GM08714 (cell line): ENCODE data around the gene NUDT13.

Experiments
- H3K4me3 ChIP-seq: fragments of 200-500 bp; sonication (Bioruptor generic); 2 replicates; pipeline ENCODE4 v1.5.1; 2014; ENCODE audit warnings: mild to moderate bottlenecking, low read length, inconsistent platforms
- ZNF274 ChIP-seq: IDR thresholded peaks from 2 replicates; pipeline ENCODE4 v1.6.1; 2012; ENCODE audit warnings: mild to moderate bottlenecking, low read depth, low read length

NUDT13 gene

DNA sequence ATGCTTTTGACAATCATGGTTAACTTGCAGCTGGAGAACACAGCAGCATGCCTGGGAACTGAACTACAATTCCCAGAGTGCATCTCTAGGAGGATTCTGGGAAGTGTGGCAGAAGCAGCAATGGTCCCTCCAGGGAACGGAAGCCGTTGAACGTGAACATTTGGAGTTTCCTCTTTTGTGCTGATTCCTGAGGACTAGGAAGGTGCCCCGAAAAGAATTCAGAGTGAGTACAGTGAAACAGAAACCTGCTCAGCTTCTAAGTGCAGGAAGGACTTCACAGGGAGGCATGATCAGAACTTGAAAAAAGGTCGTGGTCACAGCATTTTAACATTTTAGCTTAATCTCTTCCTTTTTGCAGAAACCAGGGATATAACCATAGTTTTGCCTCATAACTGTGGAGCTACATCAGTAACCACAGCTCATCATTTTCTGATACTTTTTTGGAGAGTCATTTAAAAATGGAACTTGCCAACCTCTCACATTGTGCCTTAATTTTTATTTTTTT, at the start of gene NUDT13:
Gene NUDT13 (plus strand): TSS at position 111 of the 505 bp plus-strand sequence. CDS start 3,911 bp downstream, outside the sequence.
- TF ChIP-seq ZNF274, result no peak
- peak within 1 kb of the TSS; percentile 86 for H3K4me3 ChIP-seq

DNA sequence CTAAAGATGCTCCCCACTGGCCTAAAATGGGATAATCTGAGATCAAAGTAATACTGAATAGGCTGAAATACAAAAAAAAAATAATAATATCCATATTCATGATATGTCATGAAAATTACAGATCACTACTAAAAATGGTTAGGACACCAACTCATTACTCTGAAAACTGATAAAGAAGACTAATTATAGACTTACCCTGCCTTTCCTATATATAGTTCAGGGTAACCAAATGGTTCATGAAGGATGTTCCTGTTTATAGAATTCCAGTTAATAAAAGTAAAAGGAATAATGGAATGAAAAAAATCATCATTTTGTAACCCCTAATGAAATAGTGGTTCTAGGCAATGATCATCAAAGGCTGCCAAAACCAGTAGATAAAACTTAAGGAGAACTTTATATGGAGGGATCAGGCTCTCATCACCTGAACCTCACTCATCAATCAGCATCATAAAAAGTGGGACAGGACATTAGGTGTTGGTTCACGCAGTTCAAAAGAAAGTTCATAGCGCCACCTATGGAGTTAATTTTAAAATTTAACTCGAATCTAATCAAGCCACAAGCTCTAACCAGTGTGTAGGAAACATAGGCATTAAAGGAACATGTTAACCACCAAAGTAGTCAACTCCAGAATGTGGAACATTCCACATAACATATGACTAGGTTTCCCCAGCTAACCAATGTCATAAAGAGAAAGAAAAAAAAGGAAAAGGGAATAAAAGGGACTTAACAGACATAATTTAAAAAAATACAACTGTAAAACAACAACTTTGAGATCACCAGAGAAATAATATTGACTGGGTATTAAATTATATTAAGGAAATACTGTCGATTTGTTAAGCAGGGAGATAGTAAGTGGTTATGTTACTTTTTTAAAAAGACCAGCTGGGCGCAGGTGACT, 49.3 kb upstream of the NUDT13 start:
- TF ChIP-seq ZNF274, result no peak
- no peak overlapping the region for H3K4me3 ChIP-seq

DNA sequence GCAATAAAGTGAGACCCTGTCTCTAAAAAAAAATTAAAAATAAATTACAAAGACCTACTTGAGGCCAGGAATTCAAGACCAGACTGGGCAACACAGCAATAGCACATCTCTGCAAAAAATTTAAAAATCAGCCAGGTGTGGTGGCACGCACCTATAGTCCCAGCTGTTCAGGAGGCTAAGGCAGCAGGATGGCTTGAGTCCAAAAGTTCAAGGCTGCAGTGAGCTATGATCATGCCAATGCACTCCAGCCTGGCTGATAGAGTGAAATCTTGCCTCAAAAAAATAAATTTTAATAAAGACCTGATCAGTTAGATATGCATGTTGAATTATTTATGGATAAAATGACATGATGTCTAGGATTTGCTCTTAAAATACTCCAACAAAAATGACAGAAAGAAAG, 48.5 kb upstream of the NUDT13 start:
- no peak overlapping the region for H3K4me3 ChIP-seq
- TF ChIP-seq ZNF274, result no peak

DNA sequence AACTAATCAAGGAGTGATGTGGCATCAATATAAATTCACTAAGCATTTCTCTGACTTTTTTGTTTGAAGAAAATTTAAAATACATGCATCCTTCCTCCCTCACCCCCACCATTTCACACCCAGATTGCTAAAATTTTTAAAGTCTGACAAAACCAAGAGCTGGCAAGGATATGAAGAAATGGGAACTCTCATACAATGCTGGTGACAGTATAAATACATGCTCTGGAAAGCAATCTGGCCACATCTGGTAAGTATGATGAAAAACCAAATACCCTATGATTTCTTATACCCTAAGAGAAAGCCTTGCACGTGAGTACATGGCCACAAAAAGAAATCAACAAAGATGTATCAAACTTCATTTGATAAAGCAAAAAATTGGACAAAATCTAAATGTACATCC, 44.8 kb upstream of the NUDT13 start:
- TF ChIP-seq ZNF274, result no peak
- no peak overlapping the region for H3K4me3 ChIP-seq

DNA sequence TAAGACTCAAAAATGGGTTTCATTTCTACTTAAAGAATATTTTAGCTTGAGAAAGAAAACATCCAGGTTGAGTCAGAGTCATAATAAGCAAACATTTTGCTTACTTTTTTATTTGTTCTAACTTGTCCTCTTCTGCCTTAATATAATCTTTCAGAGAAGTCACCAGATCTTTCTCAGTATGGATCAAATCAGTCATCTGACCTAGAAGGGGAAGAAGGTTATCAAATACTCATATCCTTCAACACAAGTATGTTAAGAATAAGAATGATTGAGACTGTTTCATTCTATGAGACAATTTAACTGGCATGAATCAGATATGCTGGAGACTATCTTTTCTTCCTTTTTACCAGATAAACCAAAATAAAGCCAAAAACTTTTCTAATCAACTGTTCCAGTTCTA, 36.6 kb upstream of the NUDT13 start:
- no peak for TF ChIP-seq ZNF274
- H3K4me3 ChIP-seq, result no peak overlapping the region

DNA sequence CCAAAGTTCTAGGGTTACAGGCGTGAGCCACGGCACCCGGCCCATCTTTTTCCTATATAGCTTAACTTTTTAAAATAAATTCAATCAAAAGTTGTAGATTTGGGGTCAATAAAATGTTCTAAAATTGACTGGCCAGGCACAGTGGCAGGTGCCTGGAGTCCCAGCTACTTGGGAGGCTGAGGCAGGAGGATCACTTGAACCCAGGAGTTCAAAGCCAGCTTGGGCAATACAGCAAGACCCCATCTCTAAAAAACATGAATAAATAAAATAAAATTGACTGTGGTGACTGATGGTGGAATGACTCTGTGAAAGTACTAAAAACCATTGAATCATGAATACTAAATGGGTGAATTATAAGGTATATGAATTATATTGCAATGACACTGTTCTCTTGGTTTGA, 34.4 kb upstream of the NUDT13 start:
- no peak overlapping the region for H3K4me3 ChIP-seq
- no peak for TF ChIP-seq ZNF274

DNA sequence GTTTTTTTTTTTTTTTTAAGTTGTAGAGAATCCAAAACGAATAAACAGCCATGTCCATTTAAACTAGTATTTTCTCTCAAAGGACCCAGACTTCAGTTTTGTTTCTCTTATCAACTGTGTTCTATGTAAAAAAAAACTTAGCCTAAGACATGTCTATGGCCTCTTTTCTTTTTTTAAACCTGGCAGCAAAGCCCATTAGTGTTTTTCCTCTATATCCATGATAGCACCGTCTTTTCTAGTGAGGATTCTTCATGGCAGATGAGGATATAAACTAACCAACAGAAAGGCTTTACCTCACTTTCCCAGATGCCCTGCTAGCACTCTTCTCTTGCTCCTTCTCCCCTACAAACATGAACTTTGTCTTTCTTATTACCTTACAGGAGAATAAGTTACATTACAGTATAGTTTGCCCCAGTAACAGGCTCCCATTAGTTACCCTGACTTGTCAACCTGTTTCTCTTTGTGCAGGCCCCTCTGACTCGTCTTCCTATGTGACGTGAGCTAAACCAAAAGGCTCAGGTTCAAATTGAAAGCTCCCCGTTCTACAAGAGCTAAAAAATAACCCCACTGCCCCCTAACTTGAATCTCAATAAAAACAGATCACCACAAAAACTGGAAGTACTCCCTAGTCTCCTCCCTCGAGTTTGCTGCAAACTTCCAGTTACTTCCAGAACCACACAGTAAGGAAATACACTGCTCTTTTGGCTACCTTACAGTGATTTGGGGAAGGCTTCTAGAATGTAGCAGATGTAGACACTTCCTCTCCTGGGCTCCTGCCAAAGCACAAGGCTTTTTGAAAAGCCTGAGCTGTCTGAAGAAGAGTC, 33.7 kb upstream of the NUDT13 start:
- TF ChIP-seq ZNF274, result no peak
- peak overlapping the region; percentile 46; the same call in 1 of the 2 replicates for H3K4me3 ChIP-seq

DNA sequence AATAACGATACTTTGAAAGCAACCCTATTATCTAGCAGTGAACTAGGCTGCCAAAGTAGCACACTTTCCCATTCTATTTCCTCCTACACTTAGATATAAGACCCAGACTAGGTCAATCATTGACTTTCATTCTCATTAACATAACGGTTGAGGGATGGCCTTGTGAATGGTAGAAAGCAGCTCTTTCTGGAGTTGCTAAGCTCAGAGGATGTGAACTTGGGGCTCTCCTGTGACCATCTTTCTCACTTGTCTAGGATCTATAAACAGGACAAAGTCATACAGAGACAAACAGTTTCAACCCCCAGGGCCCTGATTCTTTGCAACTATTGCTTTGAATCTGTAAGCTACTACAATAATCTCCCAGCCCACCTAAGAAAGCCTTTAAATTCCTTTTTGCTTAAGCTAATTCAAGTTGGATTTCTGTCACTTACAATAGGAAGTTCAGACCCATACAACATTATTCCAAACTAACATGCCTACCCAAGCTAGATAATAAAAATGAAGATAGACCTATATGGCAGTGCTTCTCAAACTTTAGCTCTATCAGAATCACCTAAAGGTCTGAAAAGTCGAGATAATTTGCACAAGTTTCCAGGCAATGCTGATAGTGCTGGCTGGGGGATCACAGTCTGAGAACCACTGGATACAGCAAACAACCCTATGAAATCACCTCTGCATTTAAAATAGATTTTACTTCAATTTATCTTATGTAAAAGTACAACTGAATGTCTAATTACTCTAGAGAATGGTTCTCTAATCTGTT, 30.3 kb upstream of the NUDT13 start:
- H3K4me3 ChIP-seq, result no peak overlapping the region; the same call in 1 of the 2 replicates
- no peak for TF ChIP-seq ZNF274

DNA sequence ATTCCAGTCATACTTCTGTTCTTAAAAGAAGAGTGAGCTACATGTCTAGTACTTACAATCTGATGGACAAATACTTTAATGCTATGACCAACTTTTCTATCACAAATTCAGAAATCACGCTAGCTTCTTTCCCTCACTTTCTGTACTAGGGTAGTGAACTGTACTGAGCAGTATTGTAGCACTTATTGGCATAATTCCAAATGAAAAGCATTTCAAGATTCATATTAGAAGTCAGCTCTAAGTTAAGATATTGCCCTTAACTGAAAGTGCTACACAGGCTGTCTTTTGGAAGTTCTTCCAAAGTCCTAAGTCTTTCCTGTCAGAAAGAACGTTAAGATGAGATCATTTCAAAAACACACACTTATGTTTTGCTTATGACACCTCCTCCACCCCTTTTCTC, 27.0 kb upstream of the NUDT13 start:
- TF ChIP-seq ZNF274, result no peak
- H3K4me3 ChIP-seq, result no peak overlapping the region

DNA sequence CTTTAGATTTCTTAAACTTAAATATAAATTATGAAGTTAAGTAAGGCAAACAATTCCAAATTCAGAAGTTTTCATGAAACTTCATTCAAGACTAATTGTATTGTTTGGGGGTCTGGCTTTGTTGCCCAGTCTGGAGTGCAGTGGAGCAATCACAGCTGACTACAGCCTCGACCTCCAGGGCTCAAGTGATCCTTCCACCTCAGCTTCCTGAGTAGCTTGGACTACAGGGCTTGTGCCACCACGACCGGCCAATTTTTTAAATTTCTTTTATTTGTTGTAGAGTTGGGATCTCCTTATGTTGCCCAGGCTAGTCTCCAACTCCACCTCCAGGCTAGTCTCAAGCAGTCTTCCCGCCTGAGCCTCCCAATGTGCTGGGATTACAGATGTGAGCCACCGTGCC, 26.0 kb upstream of the NUDT13 start:
- no peak overlapping the region for H3K4me3 ChIP-seq
- no peak for TF ChIP-seq ZNF274

DNA sequence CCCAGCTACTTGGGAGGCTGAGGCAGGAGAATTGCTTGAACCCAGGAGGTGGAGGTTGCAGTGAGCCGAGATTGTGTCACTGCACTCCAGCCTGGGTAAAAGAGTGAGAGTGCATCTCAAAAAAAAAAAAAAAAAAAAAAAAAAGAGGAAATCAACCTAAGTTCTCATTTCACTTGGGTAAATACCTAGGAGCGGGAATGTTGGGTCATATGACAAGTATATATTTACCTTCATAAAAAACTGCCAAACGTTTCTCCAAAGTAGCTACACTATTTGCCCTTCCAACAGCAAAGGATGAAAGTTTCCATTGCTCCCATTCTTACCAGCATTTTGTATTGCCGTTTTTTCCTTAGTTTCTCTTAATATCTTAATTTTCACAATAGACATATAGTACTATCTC, 23.4 kb upstream of the NUDT13 start:
- TF ChIP-seq ZNF274, result no peak

DNA sequence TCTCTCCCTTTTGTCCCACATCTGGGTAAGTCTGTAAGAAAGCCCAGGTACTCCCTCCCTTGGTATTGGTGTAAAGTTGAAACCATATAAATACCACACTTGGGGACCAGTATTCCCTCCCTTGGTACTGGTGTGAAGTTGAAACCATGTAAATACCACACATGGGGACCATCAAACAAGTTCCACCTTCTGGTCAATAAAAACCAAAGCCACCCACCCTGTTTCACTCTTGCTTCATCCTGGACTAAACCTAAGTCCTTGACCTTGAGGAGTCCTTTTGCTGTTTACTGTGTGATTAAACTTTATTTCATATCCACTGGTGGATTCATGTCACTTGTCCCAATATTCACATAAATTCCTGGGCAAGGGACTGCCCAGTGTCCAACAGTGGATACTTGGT, 22.0 kb upstream of the NUDT13 start:
- H3K4me3 ChIP-seq, result no peak overlapping the region
- no peak for TF ChIP-seq ZNF274

More for the DNA sequence above, 23.4 kb upstream of the NUDT13 start:
- no peak overlapping the region for H3K4me3 ChIP-seq

DNA sequence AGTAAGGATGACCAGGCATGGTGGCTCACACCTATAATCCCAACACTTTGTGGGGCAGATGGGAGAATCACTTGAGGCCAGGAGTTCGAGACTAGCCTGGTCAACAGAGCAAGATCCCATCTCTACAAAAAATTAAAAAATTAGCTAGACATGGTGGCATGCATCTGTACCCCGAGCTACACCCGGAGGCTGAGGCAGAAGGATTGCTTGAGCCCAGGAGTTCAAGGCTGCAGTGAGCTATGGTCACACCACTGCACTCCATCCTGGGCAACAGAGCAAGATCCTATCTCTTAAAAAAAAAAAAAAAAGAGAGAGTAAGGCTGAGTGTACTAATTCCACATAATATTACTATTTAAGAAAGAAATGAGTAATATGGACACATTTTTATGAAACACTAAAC, 17.4 kb upstream of the NUDT13 start:
- TF ChIP-seq ZNF274, result no peak

DNA sequence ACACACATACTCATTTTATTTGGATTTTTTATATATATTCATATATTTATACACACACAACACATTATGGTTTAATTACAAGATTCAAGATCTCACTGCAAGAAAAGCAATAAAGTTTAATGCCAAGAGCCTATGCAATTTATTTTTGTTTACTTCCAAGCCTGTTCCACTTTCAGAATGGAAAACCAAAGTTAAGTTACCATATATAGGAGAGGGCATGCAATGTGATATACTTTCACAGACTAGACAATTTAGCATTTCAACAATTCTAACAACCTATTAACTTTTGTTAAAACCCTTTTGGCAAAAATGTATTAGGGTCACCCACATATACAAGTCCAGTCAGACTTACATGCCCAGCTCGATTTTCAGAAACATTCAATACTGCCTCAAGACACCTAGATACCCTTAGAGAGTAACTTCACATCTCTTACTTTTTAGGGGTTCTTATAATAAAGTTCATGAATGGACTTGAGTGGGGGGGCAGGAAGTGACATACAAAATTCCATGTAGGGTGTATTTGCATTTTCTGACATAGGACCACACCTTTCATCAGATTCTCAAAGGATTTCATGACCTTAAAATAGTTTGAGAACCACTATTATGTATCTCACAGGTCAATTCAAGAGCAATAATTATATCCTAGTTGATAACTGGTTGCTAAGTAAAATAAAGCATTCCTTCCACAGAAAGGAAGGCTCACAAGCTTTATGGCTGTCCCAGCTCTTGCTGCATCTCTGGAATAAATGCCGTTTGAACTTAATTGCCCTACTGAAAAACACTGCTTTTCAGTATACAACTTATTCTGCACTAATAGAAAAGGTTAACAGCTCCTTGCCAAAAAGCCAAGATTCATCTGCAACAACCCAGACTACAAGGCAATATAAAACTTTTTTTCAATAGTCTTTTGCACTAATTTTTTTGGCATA, 16.1 kb upstream of the NUDT13 start:
- H3K4me3 ChIP-seq, result peak overlapping the region; percentile 72; the same call in 1 of the 2 replicates
- TF ChIP-seq ZNF274, result no peak

More for the DNA sequence above, 17.4 kb upstream of the NUDT13 start:
- H3K4me3 ChIP-seq, result no peak overlapping the region
